Left ventricle myocardium inferior (tissue), 1 donor: ENCODE results near the gene MKNK2. TPM values are rescaled to one million over a fixed set of nuclear protein-coding genes. Genes with fewer than 3 reads are reported as not detected.

Source experiments
- DNase-seq: peaks from one replicate; pipeline ENCODE4 v3.0.0-alpha.2; 2020
- H3K27ac ChIP-seq: fragments of 200-600 bp; replicated peaks from 2 replicates; pipeline ENCODE4 v1.8.0; 2021
- H3K27me3 ChIP-seq: fragments of 200-600 bp; 2 replicates; pipeline ENCODE4 v1.8.0; 2021; ENCODE audit warnings: low read depth
- H3K36me3 ChIP-seq: fragments of 200-600 bp; 2 replicates; pipeline ENCODE4 v1.8.0; 2021
- H3K4me1 ChIP-seq: fragments of 200-600 bp; 2 replicates; pipeline ENCODE4 v1.8.0; 2021
- H3K4me3 ChIP-seq: fragments of 200-600 bp; 2 replicates; pipeline ENCODE4 v1.8.0; 2021; ENCODE audit warnings: mild to moderate bottlenecking, moderate library complexity
- H3K9me3 ChIP-seq: fragments of 200-600 bp; replicated peaks from 2 replicates; pipeline ENCODE4 v1.8.0; 2021
- CTCF ChIP-seq: fragments of 200-600 bp; IDR thresholded peaks from 2 replicates; pipeline ENCODE4 v1.8.0; 2021; ENCODE audit warnings: antibody characterized with exemption, mild to moderate bottlenecking, borderline replicate concordance
- intact Hi-C: fragments of 100-400 bp; cut with micrococcal nuclease; formaldehyde crosslinking; loops from one replicate; pipeline ENCODE4 v1.11.0; 2022
- total RNA-seq: library from RNA; stranded (reverse); fragmentation: NEBNext Ultra II Directional; extraction: Animal tissue kit (Norgen Biotek cat#: 25700); gene quantifications from one replicate; pipeline ENCODE4 v1.2.1, GENCODE V29; 2021
- donor health status: DM: no; HTN: yes; CAD: no; lungs with severe emphysema.

Gene MKNK2
- total RNA-seq, 1 donor from 2014 or later, result 200 TPM

GRCh38 chr19:2061495-2062388 is 10.7 kb upstream of the MKNK2 start:
- H3K4me1 ChIP-seq, result peaks cover 77% of the 10 kb centered on the region
- H3K36me3 ChIP-seq, result no peaks in the 10 kb centered on the region
- intact Hi-C loops, result no loop called here
- no peaks in the 10 kb centered on the region for H3K27me3 ChIP-seq
- TF ChIP-seq CTCF, result no peak
- H3K4me3 ChIP-seq, result peak overlapping the region; percentile 75
- peak overlapping the region; percentile 100 for H3K27ac ChIP-seq
- no peaks in the 10 kb centered on the region for H3K9me3 ChIP-seq
- peak; percentile 99 for DNase-seq

- peaks cover 83% of the 10 kb centered on the region for H3K4me1 ChIP-seq
- intact Hi-C loops, result no loop called here
- peak; percentile 81 for DNase-seq
- H3K9me3 ChIP-seq, result no peaks in the 10 kb centered on the region
- peak overlapping the region; percentile 100 for H3K27ac ChIP-seq
- H3K27me3 ChIP-seq, result no peaks in the 10 kb centered on the region
- H3K36me3 ChIP-seq, result no peaks in the 10 kb centered on the region
- H3K4me3 ChIP-seq, result peak overlapping the region; percentile 75
- no peak for TF ChIP-seq CTCF
Observed at GRCh38 chr19:2060884-2061494, 9.9 kb upstream of the MKNK2 start.

GRCh38 chr19:2059422-2060201 is 8.6 kb upstream of the MKNK2 start:
- intact Hi-C loops, result no loop called here
- Histone ChIP-seq H3K9me3 (no peaks in the 10 kb centered on the region), H3K4me3 (peak overlapping the region; percentile 75), H3K27me3 (no peaks in the 10 kb centered on the region), H3K27ac (peak overlapping the region; percentile 100), H3K36me3 (no peaks in the 10 kb centered on the region), H3K4me1 (peaks cover 95% of the 10 kb centered on the region)
- no peak for DNase-seq
- TF ChIP-seq CTCF, result no peak

- no peak for DNase-seq
- intact Hi-C loops, result no loop called here
Observed at GRCh38 chr19:2058570-2059421, 7.8 kb upstream of the MKNK2 start.

More at GRCh38 chr19:2058570-2059421, 7.8 kb upstream of the MKNK2 start:
- no peaks in the 10 kb centered on the region for H3K27me3 ChIP-seq
- no peak overlapping the region for H3K4me3 ChIP-seq
- no peaks in the 10 kb centered on the region for H3K9me3 ChIP-seq
- peaks cover 95% of the 10 kb centered on the region for H3K4me1 ChIP-seq
- TF ChIP-seq CTCF, result no peak
- H3K36me3 ChIP-seq, result no peaks in the 10 kb centered on the region
- H3K27ac ChIP-seq, result peak overlapping the region; percentile 100
